Testis (tissue), 3 donors: ENCODE results near the gene SMG9. TPM values are rescaled to one million over a fixed set of nuclear protein-coding genes. Genes with fewer than 3 reads are reported as not detected.

Experiments
- DNase-seq: peaks from one replicate; pipeline ENCODE4 v3.0.0-alpha.2; 2019
- H3K27ac ChIP-seq, 2 donors: fragments of 200-600 bp; sonication (generic); one replicate each; pipeline ENCODE4 v1.5.1; 2019
- H3K27me3 ChIP-seq: fragments of 200-600 bp; sonication (generic); one replicate; pipeline ENCODE4 v1.5.1; 2019
- H3K36me3 ChIP-seq: fragments of 200-600 bp; sonication (generic); one replicate; pipeline ENCODE4 v1.5.1; 2017; ENCODE audit warnings: low read depth; ENCODE audit errors: missing control alignments
- H3K4me1 ChIP-seq: fragments of 200-600 bp; sonication (generic); one replicate; pipeline ENCODE4 v1.5.1; 2019
- H3K4me3 ChIP-seq, 2 donors: fragments of 200-600 bp; sonication (generic); one replicate each; pipeline ENCODE4 v1.5.1; 2017 to 2019
- H3K9me3 ChIP-seq: fragments of 200-600 bp; sonication (generic); one replicate; pipeline ENCODE4 v1.5.1; 2017
- CTCF ChIP-seq, 3 experiments: fragments of 450-650 bp in 2 of 3; fragments of 200-600 bp in 1 of 3; sonication (generic) in 1 of 3; IDR thresholded peaks; one replicate each; pipeline ENCODE4 v1.5.1; 2016 to 2019; ENCODE audit warnings: antibody characterized with exemption in 3 of 3, mild to moderate bottlenecking in 2 of 3, moderate library complexity in 1 of 3
- POLR2A ChIP-seq: fragments of 450-650 bp; IDR thresholded peaks from one replicate; pipeline ENCODE4 v1.6.1; 2017; ENCODE audit warnings: antibody characterized with exemption, mild to moderate bottlenecking, moderate library complexity
- WGBS, 2 donors: methylation state at CpG; one replicate each; pipeline ENCODE4 v1.1.5; 2018; 5-methylcytosine and 5-hydroxymethylcytosine counted together
- intact Hi-C: fragments of 100-400 bp; cut with DNase I; formaldehyde crosslinking; loops from one replicate; pipeline ENCODE4 v1.15.1; 2023; ENCODE audit warnings: low total_unique reads
- polyA plus RNA-seq: library from polyadenylated mRNA; stranded (reverse); fragments of 350-450 nt; fragmentation: Illumina TruSeq; extraction: RNeasy Lipid Tissue Mini Kit (QIAGEN cat#74804); gene quantifications from one replicate; pipeline ENCODE4 v1.2.3, GENCODE V29; 2014; ENCODE audit warnings: low read depth, low replicate concordance; ENCODE audit not compliant: insufficient read depth
- total RNA-seq, 2 donors: library from RNA; depleted of rRNA; stranded (reverse); fragments of >200 nt; gene quantifications; one replicate each; pipeline ENCODE4 v1.2.3, GENCODE V29; 2016

The SMG9 gene
- total and polyA plus RNA-seq, 3 donors from 2014 or later: 65.0 to 144 (median 76.8) TPM

GRCh38 chr19:43743059-43743458 is 11.7 kb downstream of the SMG9 start:
- TF ChIP-seq POLR2A: no peak
- no peak for TF ChIP-seq CTCF (IDR thresholded peaks at IDR 0.05)
- Histone ChIP-seq H3K27me3 (no peaks in the 10 kb centered on the region), H3K36me3 (no peaks in the 10 kb centered on the region), H3K27ac (no peak overlapping the region), H3K4me3 (no peak overlapping the region), H3K4me1 (no peaks in the 10 kb centered on the region), H3K9me3 (no peaks in the 10 kb centered on the region)
- intact Hi-C loops: no loop called here
- WGBS, 2 donors: 73 to 75% methylated on average over 3 of the region's 3 CpGs
- no peak for DNase-seq

GRCh38 chr19:43741075-43741825 is 13.5 kb downstream of the SMG9 start:
- Histone ChIP-seq H3K27me3 (no peaks in the 10 kb centered on the region), H3K36me3 (no peaks in the 10 kb centered on the region), H3K4me1 (no peaks in the 10 kb centered on the region), H3K9me3 (no peaks in the 10 kb centered on the region), H3K27ac (no peak overlapping the region), H3K4me3 (no peak overlapping the region)
- TF ChIP-seq CTCF (IDR thresholded peaks at IDR 0.05) (no peak), POLR2A (no peak)
- WGBS, 2 donors: 81 to 87% methylated on average over 10 of the region's 10 CpGs
- DNase-seq: no peak
- intact Hi-C loops: no loop called here

- Histone ChIP-seq H3K36me3 (no peaks in the 10 kb centered on the region), H3K9me3 (no peaks in the 10 kb centered on the region), H3K27ac (no peak overlapping the region), H3K4me1 (no peaks in the 10 kb centered on the region), H3K27me3 (no peaks in the 10 kb centered on the region), H3K4me3 (no peak overlapping the region)
- intact Hi-C loops: no loop called here
- TF ChIP-seq CTCF (IDR thresholded peaks at IDR 0.05) (no peak), POLR2A (no peak)
- 90 to 91% methylated on average over 16 of the region's 16 CpGs for WGBS, 2 donors
- no peak for DNase-seq
Measured at GRCh38 chr19:43739439-43740235, 15.1 kb downstream of the SMG9 start.

DNA sequence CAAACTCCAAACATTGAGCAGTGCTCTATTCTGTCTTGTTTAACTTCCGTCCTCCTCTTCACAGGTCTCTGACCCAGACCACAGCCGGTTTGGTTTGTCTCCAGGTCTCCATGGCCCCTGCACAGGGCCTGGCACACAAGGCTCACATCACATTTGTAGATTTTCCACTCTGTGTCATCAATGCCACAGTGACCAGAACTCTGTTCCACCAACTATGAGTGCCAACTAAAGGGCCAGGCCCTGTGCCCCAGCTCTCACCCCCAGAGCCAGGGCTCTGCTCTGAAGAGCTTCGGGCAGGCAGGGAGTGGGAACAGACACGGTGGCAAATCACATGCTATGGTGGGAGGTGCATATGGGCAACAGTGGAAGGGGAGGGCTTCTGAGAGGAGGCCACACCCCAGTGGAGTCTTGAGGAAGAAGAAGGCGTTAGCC is 16.0 kb downstream of the SMG9 start:
- Histone ChIP-seq H3K27me3 (no peaks in the 10 kb centered on the region), H3K36me3 (no peaks in the 10 kb centered on the region), H3K4me1 (no peaks in the 10 kb centered on the region), H3K27ac (no peak overlapping the region), H3K4me3 (no peak overlapping the region), H3K9me3 (no peaks in the 10 kb centered on the region)
- intact Hi-C loops: no loop called here
- DNase-seq: no peak
- TF ChIP-seq CTCF (IDR thresholded peaks at IDR 0.05) (no peak), POLR2A (no peak)
- 69 to 84% methylated on average over 5 of the region's 5 CpGs for WGBS, 2 donors
